Astrocyte (in vitro differentiated cells and primary cell): ENCODE data around the gene SIAH2. TPM values are rescaled to one million over a fixed set of nuclear protein-coding genes. Genes with fewer than 3 reads are reported as not detected.

Experiments used
- DNase-seq: peaks from one replicate; pipeline ENCODE4 v3.0.0-alpha.2; 2010; ENCODE audit warnings: low read depth
- FAIRE-seq: peaks from 2 replicates; lab custom pipeline; 2011; peaks lifted over from hg19 to GRCh38; lab: Jason Lieb, UNC
- H2AFZ ChIP-seq: 2 replicates; pipeline ENCODE4 v1.6.0; 2012; ENCODE audit warnings: low read depth, low read length, inconsistent platforms
- H3K27ac ChIP-seq: 2 replicates; pipeline ENCODE4 v1.5.1; 2011; ENCODE audit warnings: low read depth, low read length, inconsistent platforms
- H3K27me3 ChIP-seq: 2 replicates; pipeline ENCODE4 v1.6.0; 2011; ENCODE audit warnings: low read length, inconsistent platforms; ENCODE audit not compliant: insufficient read depth
- H3K36me3 ChIP-seq: 2 replicates; pipeline ENCODE4 v1.5.1; 2011; ENCODE audit warnings: low read length, inconsistent platforms; ENCODE audit not compliant: insufficient read depth
- H3K4me1 ChIP-seq: 2 replicates; pipeline ENCODE4 v1.5.1; 2011; ENCODE audit warnings: low read length, inconsistent platforms; ENCODE audit not compliant: insufficient read depth
- H3K4me2 ChIP-seq: 2 replicates; pipeline ENCODE4 v1.6.0; 2012; ENCODE audit warnings: low read length, inconsistent platforms
- H3K4me3 ChIP-seq: 2 replicates; pipeline ENCODE4 v1.5.1; 2011; ENCODE audit warnings: low read depth, mild to moderate bottlenecking, low read length, inconsistent platforms; ENCODE audit not compliant: insufficient read depth
- H3K79me2 ChIP-seq: 2 replicates; pipeline ENCODE4 v1.6.0; 2012; ENCODE audit warnings: mild to moderate bottlenecking, low read length, inconsistent platforms; ENCODE audit not compliant: insufficient read depth
- H3K9ac ChIP-seq: 2 replicates; pipeline ENCODE4 v1.6.0; 2012; ENCODE audit warnings: mild to moderate bottlenecking, low read length, inconsistent platforms
- H3K9me3 ChIP-seq: 2 replicates; pipeline ENCODE4 v1.5.1; 2012; ENCODE audit warnings: low read depth, mild to moderate bottlenecking, low read length, inconsistent platforms; ENCODE audit not compliant: insufficient read depth
- H4K20me1 ChIP-seq: 2 replicates; pipeline ENCODE4 v1.6.0; 2012; ENCODE audit warnings: low read length, inconsistent platforms; ENCODE audit not compliant: insufficient read depth
- H3K27ac Mint-ChIP-seq: one replicate; pipeline ENCODE4 v1.8.0; 2021; ENCODE audit warnings: mild to moderate bottlenecking, mixed read lengths; ENCODE audit not compliant: unreplicated experiment
- H3K27me3 Mint-ChIP-seq: one replicate; pipeline ENCODE4 v1.8.0; 2021; ENCODE audit warnings: low read depth, mixed read lengths; ENCODE audit not compliant: unreplicated experiment
- H3K36me3 Mint-ChIP-seq: one replicate; pipeline ENCODE4 v1.8.0; 2021; ENCODE audit warnings: low read depth, mixed read lengths; ENCODE audit not compliant: unreplicated experiment
- H3K4me1 Mint-ChIP-seq: one replicate; pipeline ENCODE4 v1.8.0; 2021; ENCODE audit warnings: low read depth, mixed read lengths; ENCODE audit not compliant: unreplicated experiment
- H3K4me3 Mint-ChIP-seq: one replicate; pipeline ENCODE4 v1.8.0; 2021; ENCODE audit warnings: mild to moderate bottlenecking, moderate library complexity, mixed read lengths; ENCODE audit not compliant: unreplicated experiment
- H3K9me3 Mint-ChIP-seq: one replicate; pipeline ENCODE4 v1.8.0; 2021; ENCODE audit warnings: mild to moderate bottlenecking, mixed read lengths; ENCODE audit not compliant: unreplicated experiment
- EZH2 ChIP-seq: IDR thresholded peaks from 2 replicates; pipeline ENCODE4 v1.6.1; 2012; ENCODE audit warnings: mild to moderate bottlenecking, low read length, inconsistent platforms; ENCODE audit not compliant: insufficient read depth
- total RNA-seq: library from RNA; stranded (reverse); gene quantifications from 2 replicates; pipeline ENCODE4 v1.2.1, GENCODE V29; 2021
- TF ChIP-seq, protein P1 (sequence below): IDR thresholded peaks from 2 replicates; pipeline ENCODE4 v1.5.1; 2011; ENCODE audit warnings: low read depth, mild to moderate bottlenecking, inconsistent platforms, low read length, moderate library complexity; ENCODE audit not compliant: insufficient read depth

SIAH2 gene
- total RNA-seq, 1 donor from 2014 or later, result 39.3 TPM

DNA sequence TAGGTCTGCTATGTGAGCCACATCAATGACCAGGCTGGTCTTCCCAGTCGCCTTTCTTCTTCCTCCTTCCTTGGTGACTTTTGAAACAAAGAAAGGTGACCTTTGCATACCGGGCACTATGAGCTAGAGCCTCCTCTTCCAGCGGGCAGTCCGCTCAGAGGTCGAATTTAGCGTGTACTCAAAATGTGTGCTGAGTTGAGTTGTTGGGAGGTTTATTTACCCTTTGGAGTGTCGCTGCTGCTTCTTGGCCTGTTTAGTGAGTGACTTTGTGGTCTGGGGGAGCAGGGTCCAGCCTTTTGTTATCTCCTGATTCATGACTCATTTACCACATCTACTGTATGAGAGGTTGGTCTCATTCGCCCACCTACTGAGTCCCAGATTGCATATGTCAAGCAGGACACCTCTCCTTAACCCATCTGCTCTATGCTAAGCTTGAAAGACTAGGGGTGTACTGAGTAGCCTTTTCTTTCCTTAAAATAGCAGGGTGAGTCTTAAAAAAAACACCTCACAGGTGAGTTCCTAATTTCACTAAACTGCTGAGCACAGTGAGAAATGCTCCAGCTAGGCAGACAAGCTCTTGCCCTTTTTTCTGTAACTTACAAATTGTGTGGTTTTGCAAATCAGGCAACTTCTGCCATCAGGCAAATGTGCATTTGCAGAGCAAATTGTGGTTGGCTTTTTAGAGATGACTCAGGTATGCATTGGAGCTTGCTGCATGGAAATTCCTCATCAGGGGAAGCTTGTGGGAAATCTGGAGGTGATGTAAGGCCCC lies 3.2 kb upstream of the SIAH2 start:
- no peaks in the 10 kb centered on the region for H3K9me3 Mint-ChIP-seq
- H2AFZ ChIP-seq, result no peak overlapping the region
- FAIRE-seq (no peak), DNase-seq (peak; percentile 90)
- H3K27me3 ChIP-seq, result no peaks in the 10 kb centered on the region
- H3K4me3 Mint-ChIP-seq, result peak overlapping the region; percentile 14
- peaks cover 2% of the 10 kb centered on the region for H3K27me3 Mint-ChIP-seq
- no peak overlapping the region for H3K9ac ChIP-seq
- peak overlapping the region; percentile 58 for H3K4me2 ChIP-seq
- peak overlapping the region; percentile 77 for H3K27ac Mint-ChIP-seq
- H3K79me2 ChIP-seq, result peaks cover 13% of the 10 kb centered on the region
- TF ChIP-seq, protein P1, sequence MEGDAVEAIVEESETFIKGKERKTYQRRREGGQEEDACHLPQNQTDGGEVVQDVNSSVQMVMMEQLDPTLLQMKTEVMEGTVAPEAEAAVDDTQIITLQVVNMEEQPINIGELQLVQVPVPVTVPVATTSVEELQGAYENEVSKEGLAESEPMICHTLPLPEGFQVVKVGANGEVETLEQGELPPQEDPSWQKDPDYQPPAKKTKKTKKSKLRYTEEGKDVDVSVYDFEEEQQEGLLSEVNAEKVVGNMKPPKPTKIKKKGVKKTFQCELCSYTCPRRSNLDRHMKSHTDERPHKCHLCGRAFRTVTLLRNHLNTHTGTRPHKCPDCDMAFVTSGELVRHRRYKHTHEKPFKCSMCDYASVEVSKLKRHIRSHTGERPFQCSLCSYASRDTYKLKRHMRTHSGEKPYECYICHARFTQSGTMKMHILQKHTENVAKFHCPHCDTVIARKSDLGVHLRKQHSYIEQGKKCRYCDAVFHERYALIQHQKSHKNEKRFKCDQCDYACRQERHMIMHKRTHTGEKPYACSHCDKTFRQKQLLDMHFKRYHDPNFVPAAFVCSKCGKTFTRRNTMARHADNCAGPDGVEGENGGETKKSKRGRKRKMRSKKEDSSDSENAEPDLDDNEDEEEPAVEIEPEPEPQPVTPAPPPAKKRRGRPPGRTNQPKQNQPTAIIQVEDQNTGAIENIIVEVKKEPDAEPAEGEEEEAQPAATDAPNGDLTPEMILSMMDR, result no peak
- TF ChIP-seq EZH2, result no peak
- H3K4me3 ChIP-seq, result no peak overlapping the region
- no peaks in the 10 kb centered on the region for H3K36me3 ChIP-seq
- H3K36me3 Mint-ChIP-seq, result no peaks in the 10 kb centered on the region
- H3K4me1 Mint-ChIP-seq, result peaks cover 32% of the 10 kb centered on the region
- H3K27ac ChIP-seq, result no peak overlapping the region
- peaks cover 5% of the 10 kb centered on the region for H4K20me1 ChIP-seq
- peaks cover 19% of the 10 kb centered on the region for H3K4me1 ChIP-seq
- H3K9me3 ChIP-seq, result no peaks in the 10 kb centered on the region

DNA sequence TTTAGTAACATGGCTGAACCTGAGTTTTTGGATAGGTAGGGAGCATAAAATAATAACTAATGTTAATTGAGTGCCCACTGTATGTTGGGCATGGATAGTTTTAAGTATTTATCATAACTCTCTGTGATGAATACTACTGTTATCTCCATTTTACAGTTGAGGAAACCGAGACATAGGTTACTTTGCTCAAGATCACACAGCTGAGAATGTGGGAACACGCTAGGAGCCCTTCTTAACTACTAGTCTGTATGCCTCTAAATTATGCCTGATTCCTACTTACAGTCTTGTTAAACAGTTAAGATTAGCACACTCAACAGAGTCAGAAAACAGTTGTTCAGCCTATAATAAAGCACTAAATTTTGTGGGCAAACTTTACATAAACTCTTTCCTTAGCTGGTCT lies 2.0 kb upstream of the SIAH2 start:
- Mint-ChIP-seq H3K4me3 (peak overlapping the region; percentile 95), H3K4me1 (peaks cover 25% of the 10 kb centered on the region), H3K27ac (no peak overlapping the region)

More for the DNA sequence above, 2.0 kb upstream of the SIAH2 start:
- H3K9me3 Mint-ChIP-seq, result no peaks in the 10 kb centered on the region
- H3K36me3 ChIP-seq, result no peaks in the 10 kb centered on the region
- peaks cover 28% of the 10 kb centered on the region for H3K4me1 ChIP-seq
- no peaks in the 10 kb centered on the region for H3K27me3 Mint-ChIP-seq
- H3K27ac ChIP-seq, result no peak overlapping the region
- peaks cover 16% of the 10 kb centered on the region for H4K20me1 ChIP-seq
- no peak for TF ChIP-seq EZH2
- TF ChIP-seq, protein P1, result no peak
- H2AFZ ChIP-seq, result no peak overlapping the region
- H3K79me2 ChIP-seq, result peaks cover 25% of the 10 kb centered on the region
- no peak overlapping the region for H3K9ac ChIP-seq
- no peak overlapping the region for H3K4me2 ChIP-seq
- H3K36me3 Mint-ChIP-seq, result no peaks in the 10 kb centered on the region
- no peaks in the 10 kb centered on the region for H3K27me3 ChIP-seq
- no peak overlapping the region for H3K4me3 ChIP-seq
- FAIRE-seq (no peak), DNase-seq (no peak)
- no peaks in the 10 kb centered on the region for H3K9me3 ChIP-seq
